GM21381 (cell line): ENCODE measurements around the gene NFASC.

Experiments used
- ATAC-seq: cut with Tn5 transposase; IDR thresholded peaks from one replicate; pipeline ENCODE4 v1.9.1; 2021; ENCODE audit warnings: mild to moderate bottlenecking, moderate library complexity; ENCODE audit not compliant: unreplicated experiment

The NFASC gene

GRCh38 chr1:205058853-205059252 is 188.2 kb downstream of the NFASC start:
- ATAC-seq, result no peak

GRCh38 chr1:205059660-205060059 is 189.0 kb downstream of the NFASC start:
- no peak for ATAC-seq

GRCh38 chr1:205060746-205061145 is 190.1 kb downstream of the NFASC start:
- ATAC-seq, result no peak

GRCh38 chr1:205061227-205061626 is 190.6 kb downstream of the NFASC start:
- ATAC-seq, result no peak

GRCh38 chr1:205061665-205062069 is 191.0 kb downstream of the NFASC start:
- no peak for ATAC-seq

GRCh38 chr1:205062319-205062718 is 191.7 kb downstream of the NFASC start:
- no peak for ATAC-seq

GRCh38 chr1:205062895-205063294 is 192.2 kb downstream of the NFASC start:
- no peak for ATAC-seq

GRCh38 chr1:205064301-205064700 is 193.6 kb downstream of the NFASC start:
- ATAC-seq, result no peak

GRCh38 chr1:205064741-205065316 is 194.2 kb downstream of the NFASC start:
- ATAC-seq, result no peak

GRCh38 chr1:205065666-205066065 is 195.0 kb downstream of the NFASC start:
- ATAC-seq, result no peak

GRCh38 chr1:205066141-205066818 is 195.6 kb downstream of the NFASC start:
- ATAC-seq, result no peak

- ATAC-seq, result no peak
Measured at GRCh38 chr1:205067031-205067430, 196.4 kb downstream of the NFASC start.

GRCh38 chr1:205068001-205068400 is 197.3 kb downstream of the NFASC start:
- no peak for ATAC-seq

- no peak for ATAC-seq
Measured at GRCh38 chr1:205068457-205069040, 197.9 kb downstream of the NFASC start.

GRCh38 chr1:205069371-205070125 is 198.9 kb downstream of the NFASC start:
- no peak for ATAC-seq

- no peak for ATAC-seq
Measured at GRCh38 chr1:205071028-205071409, 200.4 kb downstream of the NFASC start.

- no peak for ATAC-seq
Measured at GRCh38 chr1:205071801-205072200, 201.1 kb downstream of the NFASC start.

- no peak for ATAC-seq
Measured at GRCh38 chr1:205072286-205072685, 201.6 kb downstream of the NFASC start.
